Thyroid gland (tissue), 4 donors: ENCODE measurements around the gene DYNC1I1. TPM values are rescaled to one million over a fixed set of nuclear protein-coding genes. Genes with fewer than 3 reads are reported as not detected.

Source experiments
- DNase-seq, 2 donors: peaks; one replicate each; pipeline ENCODE4 v3.0.0-alpha.2; 2019
- H3K27ac ChIP-seq, 3 donors: fragments of 200-600 bp; sonication (generic); 1 replicate in 2 of 3; 2 replicates in 1 of 3; pipeline ENCODE4 v1.5.1; 2016 to 2019; ENCODE audit warnings: mild to moderate bottlenecking in 1 of 3, moderate library complexity in 1 of 3
- H3K27me3 ChIP-seq: fragments of 200-600 bp; sonication (generic); one replicate; pipeline ENCODE4 v1.5.1; 2019
- H3K36me3 ChIP-seq, 2 donors: fragments of 200-600 bp; sonication (generic); one replicate each; pipeline ENCODE4 v1.5.1; 2016 to 2019
- H3K4me1 ChIP-seq, 2 donors: fragments of 200-600 bp; sonication (generic); one replicate each; pipeline ENCODE4 v1.5.1; 2017 to 2019
- H3K4me3 ChIP-seq, 3 donors: fragments of 200-600 bp; sonication (generic); replicated peaks in 1 of 3; 1 replicate in 2 of 3; 2 replicates in 1 of 3; pipeline ENCODE4 v1.5.1; 2016; ENCODE audit warnings: mild to moderate bottlenecking in 1 of 3
- H3K9me3 ChIP-seq: fragments of 200-600 bp; sonication (generic); one replicate; pipeline ENCODE4 v1.5.1; 2017
- CTCF ChIP-seq, 6 experiments: fragments of 200-600 bp in 3 of 6; fragments of 450-650 bp in 3 of 6; sonication (generic) in 3 of 6; IDR thresholded peaks; one replicate each; pipeline ENCODE4 v1.5.1; 2016 to 2019; ENCODE audit warnings: antibody characterized with exemption in 6 of 6, mild to moderate bottlenecking in 2 of 6, inconsistent platforms in 1 of 6, moderate library complexity in 1 of 6
- POLR2A ChIP-seq, 2 donors: fragments of 450-650 bp; IDR thresholded peaks; one replicate each; pipeline ENCODE4 v1.6.1; 2017; ENCODE audit warnings: antibody characterized with exemption in 2 of 2, mild to moderate bottlenecking in 2 of 2, moderate library complexity in 1 of 2
- WGBS, 2 donors: methylation state at CpG; one replicate each; pipeline ENCODE4 v1.1.5; 2017; 5-methylcytosine and 5-hydroxymethylcytosine counted together
- intact Hi-C: fragments of 100-400 bp; cut with DNase I; formaldehyde crosslinking; loops from one replicate; pipeline ENCODE4 v1.15.1; 2023
- total RNA-seq, 4 donors: library from RNA; depleted of rRNA; stranded (reverse); fragments of >200 nt; gene quantifications; one replicate each; pipeline ENCODE4 v1.2.3, GENCODE V29; 2016

DYNC1I1 gene
- total RNA-seq, 4 donors from 2014 or later, result 6.6 to 12.8 (median 10.5) TPM

GRCh38 chr7:95800787-95801186, 28.4 kb downstream of the DYNC1I1 start:
- no peak overlapping the region for H3K4me3 ChIP-seq
- H3K9me3 ChIP-seq, result no peaks in the 10 kb centered on the region
- intact Hi-C loops, result no loop called here
- H3K36me3 ChIP-seq, result no peaks in the 10 kb centered on the region
- no peak overlapping the region for H3K27ac ChIP-seq
- 79 to 82% methylated on average over 3 of the region's 3 CpGs for WGBS, 2 donors
- TF ChIP-seq CTCF (IDR thresholded peaks at IDR 0.05) (no peak), POLR2A (IDR thresholded peaks at IDR 0.05) (no peak)
- no peaks in the 10 kb centered on the region for H3K4me1 ChIP-seq
- H3K27me3 ChIP-seq, result no peaks in the 10 kb centered on the region
- no peak for DNase-seq

GRCh38 chr7:95802270-95802669, 29.9 kb downstream of the DYNC1I1 start:
- Histone ChIP-seq H3K9me3 (no peaks in the 10 kb centered on the region), H3K27me3 (no peaks in the 10 kb centered on the region), H3K36me3 (no peaks in the 10 kb centered on the region), H3K4me1 (no peaks in the 10 kb centered on the region), H3K4me3 (no peak overlapping the region), H3K27ac (no peak overlapping the region)
- 96 to 98% methylated on average over 3 of the region's 3 CpGs for WGBS, 2 donors
- intact Hi-C loops, result no loop called here
- no peak for TF ChIP-seq CTCF (IDR thresholded peaks at IDR 0.05)
- no peak for TF ChIP-seq POLR2A (IDR thresholded peaks at IDR 0.05)
- no peak for DNase-seq

- Histone ChIP-seq H3K36me3 (no peaks in the 10 kb centered on the region), H3K27ac (no peak overlapping the region), H3K27me3 (no peaks in the 10 kb centered on the region), H3K9me3 (no peaks in the 10 kb centered on the region), H3K4me3 (no peak overlapping the region), H3K4me1 (no peaks in the 10 kb centered on the region)
- intact Hi-C loops, result no loop called here
- 83 to 84% methylated on average over 4 of the region's 4 CpGs for WGBS, 2 donors
- TF ChIP-seq POLR2A (IDR thresholded peaks at IDR 0.05) (no peak), CTCF (IDR thresholded peaks at IDR 0.05) (no peak)
- no peak for DNase-seq
These were observed 31.7 kb downstream of the DYNC1I1 start for GRCh38 chr7:95804052-95804451.

GRCh38 chr7:95805909-95806308, 33.6 kb downstream of the DYNC1I1 start:
- Histone ChIP-seq H3K4me3 (no peak overlapping the region), H3K27me3 (no peaks in the 10 kb centered on the region), H3K27ac (no peak overlapping the region), H3K9me3 (no peaks in the 10 kb centered on the region), H3K4me1 (no peaks in the 10 kb centered on the region), H3K36me3 (no peaks in the 10 kb centered on the region)
- 93 to 98% methylated on average over 1 of the region's 1 CpG for WGBS, 2 donors
- intact Hi-C loops, result no loop called here
- no peak for DNase-seq
- TF ChIP-seq CTCF (IDR thresholded peaks at IDR 0.05) (no peak), POLR2A (IDR thresholded peaks at IDR 0.05) (no peak)

GRCh38 chr7:95808396-95808795, 36.0 kb downstream of the DYNC1I1 start:
- intact Hi-C loops, result no loop called here

More at GRCh38 chr7:95808396-95808795, 36.0 kb downstream of the DYNC1I1 start:
- no peak for DNase-seq
- no peak overlapping the region for H3K27ac ChIP-seq
- no peaks in the 10 kb centered on the region for H3K36me3 ChIP-seq
- TF ChIP-seq CTCF (IDR thresholded peaks at IDR 0.05), result no peak
- no peak for TF ChIP-seq POLR2A (IDR thresholded peaks at IDR 0.05)
- no peak overlapping the region for H3K4me3 ChIP-seq
- H3K9me3 ChIP-seq, result no peaks in the 10 kb centered on the region
- 70 to 79% methylated on average over 2 of the region's 2 CpGs for WGBS, 2 donors
- H3K4me1 ChIP-seq, result peaks cover 0 to 6% of the 10 kb centered on the region in 2 donors
- H3K27me3 ChIP-seq, result no peaks in the 10 kb centered on the region
